IgD-negative memory B cell (primary cell): Measurements from ENCODE around the gene DYDC2. TPM values are rescaled to one million over a fixed set of nuclear protein-coding genes. Genes with fewer than 3 reads are reported as not detected.
A peak's percentile ranks its signal among the peaks of the same experiment; 100 is the strongest.
"Not testable (repeated sequence)": the region's sequence is repeated elsewhere in the genome, so short reads cannot be mapped to it uniquely, and the experiment has no call there.

Experiments
- H3K27ac Mint-ChIP-seq, 3 donors: one replicate each; pipeline ENCODE4 v1.8.0; 2020 to 2022; ENCODE audit warnings: mild to moderate bottlenecking in 3 of 3, mixed read lengths in 3 of 3, moderate library complexity in 1 of 3
- H3K27me3 Mint-ChIP-seq: one replicate; pipeline ENCODE4 v1.8.0; 2021; ENCODE audit warnings: mixed read lengths
- H3K36me3 Mint-ChIP-seq: one replicate; pipeline ENCODE4 v1.8.0; 2020; ENCODE audit warnings: mild to moderate bottlenecking, mixed read lengths
- H3K4me1 Mint-ChIP-seq, 3 donors: one replicate each; pipeline ENCODE4 v1.8.0; 2020 to 2022; ENCODE audit warnings: mixed read lengths in 3 of 3, mild to moderate bottlenecking in 1 of 3
- H3K4me3 Mint-ChIP-seq, 4 donors: one replicate each; pipeline ENCODE4 v1.8.0; 2020 to 2022; ENCODE audit warnings: mild to moderate bottlenecking in 4 of 4, mixed read lengths in 4 of 4, moderate library complexity in 3 of 4
- H3K9me3 Mint-ChIP-seq, 3 donors: one replicate each; pipeline ENCODE4 v1.8.0; 2020 to 2021; ENCODE audit warnings: mixed read lengths in 3 of 3, mild to moderate bottlenecking in 1 of 3
- polyA plus RNA-seq: library from polyadenylated mRNA; unstranded; fragments of 300-500 nt; fragmentation: Illumina TruSeq; gene quantifications from one replicate; pipeline ENCODE4 v1.2.3, GENCODE V29; 2021

Gene DYDC2
- polyA plus RNA-seq, 1 donor from 2014 or later, result not detected

- Mint-ChIP-seq H3K27ac (peak overlapping the region in 1 of 3 donors; percentile 47), H3K27me3 (no peaks in the 10 kb centered on the region), H3K9me3 (no peaks in the 10 kb centered on the region), H3K4me3 (peak overlapping the region in 1 of 4 donors; percentile 41), H3K36me3 (peaks cover 2% of the 10 kb centered on the region), H3K4me1 (peaks cover 3 to 9% (median 7%) of the 10 kb centered on the region in 3 donors)
Measured at GRCh38 chr10:80414142-80414895, 57.7 kb downstream of the DYDC2 start.

GRCh38 chr10:80415734-80416478 lies 59.3 kb downstream of the DYDC2 start:
- H3K27me3 Mint-ChIP-seq, result no peaks in the 10 kb centered on the region
- peaks cover 2% of the 10 kb centered on the region for H3K36me3 Mint-ChIP-seq
- H3K9me3 Mint-ChIP-seq, result no peaks in the 10 kb centered on the region

GRCh38 chr10:80416479-80417098 lies 60.0 kb downstream of the DYDC2 start:
- peak overlapping the region in 1 of 3 donors; percentile 28 for H3K27ac Mint-ChIP-seq
- peaks cover 2% of the 10 kb centered on the region for H3K36me3 Mint-ChIP-seq
- peaks cover 10 to 18% (median 12%) of the 10 kb centered on the region in 3 donors for H3K4me1 Mint-ChIP-seq
- no peak overlapping the region for H3K4me3 Mint-ChIP-seq
- no peaks in the 10 kb centered on the region for H3K27me3 Mint-ChIP-seq
- H3K9me3 Mint-ChIP-seq, result no peaks in the 10 kb centered on the region

More at GRCh38 chr10:80415734-80416478, 59.3 kb downstream of the DYDC2 start:
- H3K4me1 Mint-ChIP-seq, result peaks cover 5 to 15% (median 7%) of the 10 kb centered on the region in 3 donors
- peak overlapping the region in 2 of 3 donors; percentile 28 to 59 for H3K27ac Mint-ChIP-seq
- no peak overlapping the region for H3K4me3 Mint-ChIP-seq

GRCh38 chr10:80417256-80417655 lies 60.7 kb downstream of the DYDC2 start:
- not testable (repeated sequence) for H3K27ac Mint-ChIP-seq, H3K4me3 Mint-ChIP-seq, H3K9me3 Mint-ChIP-seq, H3K36me3 Mint-ChIP-seq, H3K27me3 Mint-ChIP-seq
- peaks cover 17 to 24% (median 19%) of the 10 kb centered on the region in 3 donors for H3K4me1 Mint-ChIP-seq

Other genes starting within 250 kb of the DYDC2 start
- not detected for gene PLAC9, start 224.1 kb upstream of the DYDC2 start, polyA plus RNA-seq
- gene ANXA11, start 151.2 kb upstream of the DYDC2 start, polyA plus RNA-seq, result 243 TPM
- gene MAT1A, start 67.1 kb upstream of the DYDC2 start, polyA plus RNA-seq, result not detected
- not detected for gene DYDC1, start within 50 bp of the DYDC2 start, polyA plus RNA-seq
- gene PRXL2A, start 51.8 kb downstream of the DYDC2 start, polyA plus RNA-seq, result 13.2 TPM
- gene TSPAN14, start 97.5 kb downstream of the DYDC2 start, polyA plus RNA-seq, result 45.0 TPM
- gene SH2D4B, start 181.1 kb downstream of the DYDC2 start, polyA plus RNA-seq, result not detected